ENCODE results near the gene KCNMB3. TPM values are rescaled to one million over a fixed set of nuclear protein-coding genes. Genes with fewer than 3 reads are reported as not detected.
"Not testable (repeated sequence)": the region's sequence is repeated elsewhere in the genome, so short reads cannot be mapped to it uniquely, and the experiment has no call there.

The KCNMB3 gene
- total RNA-seq, 2 experiments from 2014 or later, result 0.58 to 0.70 TPM

GRCh38 chr3:179244878-179245277, 6.0 kb downstream of the KCNMB3 start:
- Mint-ChIP-seq H3K36me3 (ENCODE audit: low read depth) (no peaks in the 10 kb centered on the region), H3K27ac (no peak overlapping the region), H3K4me1 (ENCODE audit: low read depth) (no peaks in the 10 kb centered on the region), H3K9me3 (no peaks in the 10 kb centered on the region), H3K4me3 (no peak overlapping the region), H3K27me3 (no peaks in the 10 kb centered on the region)
- ChIA-PET POLR2A (no interaction called here), CTCF (interaction anchor here (1.3 kb wide), 1 partner anchor 178 kb away, joined by 4 read pairs; no protein-coding TSS in a partner anchor)
- H3K9me3 ChIP-seq (ENCODE audit: control insufficient read depth in 1 of 2, insufficient read depth in 1 of 2, low read length in 2 of 2), result no peaks in the 10 kb centered on the region
- H3K27ac ChIP-seq (ENCODE audit: low read depth in 1 of 2, low read length in 2 of 2), result no peak overlapping the region
- no peak for ATAC-seq (ENCODE audit: poor library complexity)
- H3K4me3 ChIP-seq (ENCODE audit: low read length), result no peak overlapping the region
- TF ChIP-seq, protein P1, sequence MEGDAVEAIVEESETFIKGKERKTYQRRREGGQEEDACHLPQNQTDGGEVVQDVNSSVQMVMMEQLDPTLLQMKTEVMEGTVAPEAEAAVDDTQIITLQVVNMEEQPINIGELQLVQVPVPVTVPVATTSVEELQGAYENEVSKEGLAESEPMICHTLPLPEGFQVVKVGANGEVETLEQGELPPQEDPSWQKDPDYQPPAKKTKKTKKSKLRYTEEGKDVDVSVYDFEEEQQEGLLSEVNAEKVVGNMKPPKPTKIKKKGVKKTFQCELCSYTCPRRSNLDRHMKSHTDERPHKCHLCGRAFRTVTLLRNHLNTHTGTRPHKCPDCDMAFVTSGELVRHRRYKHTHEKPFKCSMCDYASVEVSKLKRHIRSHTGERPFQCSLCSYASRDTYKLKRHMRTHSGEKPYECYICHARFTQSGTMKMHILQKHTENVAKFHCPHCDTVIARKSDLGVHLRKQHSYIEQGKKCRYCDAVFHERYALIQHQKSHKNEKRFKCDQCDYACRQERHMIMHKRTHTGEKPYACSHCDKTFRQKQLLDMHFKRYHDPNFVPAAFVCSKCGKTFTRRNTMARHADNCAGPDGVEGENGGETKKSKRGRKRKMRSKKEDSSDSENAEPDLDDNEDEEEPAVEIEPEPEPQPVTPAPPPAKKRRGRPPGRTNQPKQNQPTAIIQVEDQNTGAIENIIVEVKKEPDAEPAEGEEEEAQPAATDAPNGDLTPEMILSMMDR (IDR thresholded peaks at IDR 0.05), result no peak
- DNase-seq, result no peak
- no peaks in the 10 kb centered on the region for H3K36me3 ChIP-seq (ENCODE audit: insufficient read depth, low read length)
- no peaks in the 10 kb centered on the region for H3K27me3 ChIP-seq (ENCODE audit: control insufficient read depth in 1 of 2, insufficient read depth in 2 of 2, low read length in 2 of 2)
- no peaks in the 10 kb centered on the region for H3K4me1 ChIP-seq (ENCODE audit: insufficient read depth, low read length)
- intact Hi-C loops (cut with DNase I, micrococcal nuclease), result no loop called here

GRCh38 chr3:179242859-179243258, 8.1 kb downstream of the KCNMB3 start:
- H3K4me3 ChIP-seq (ENCODE audit: low read length); intact Hi-C loops (cut with DNase I, micrococcal nuclease); DNase-seq; H3K36me3 Mint-ChIP-seq (ENCODE audit: low read depth); H3K27ac ChIP-seq (ENCODE audit: low read depth in 1 of 2, low read length in 2 of 2); H3K4me1 Mint-ChIP-seq (ENCODE audit: low read depth); H3K9me3 ChIP-seq (ENCODE audit: control insufficient read depth in 1 of 2, insufficient read depth in 1 of 2, low read length in 2 of 2); H3K36me3 ChIP-seq (ENCODE audit: insufficient read depth, low read length); H3K9me3 Mint-ChIP-seq; ATAC-seq (ENCODE audit: poor library complexity); CTCF ChIA-PET; H3K27me3 Mint-ChIP-seq; H3K27ac Mint-ChIP-seq; H3K4me3 Mint-ChIP-seq; H3K27me3 ChIP-seq (ENCODE audit: control insufficient read depth in 1 of 2, insufficient read depth in 2 of 2, low read length in 2 of 2); H3K4me1 ChIP-seq (ENCODE audit: insufficient read depth, low read length): not testable (repeated sequence)
- POLR2A ChIA-PET, result interaction anchor here (0.6 kb wide), 1 partner anchor 72 kb away, joined by 5 read pairs; no protein-coding TSS in a partner anchor

GRCh38 chr3:179240299-179240698, 10.6 kb downstream of the KCNMB3 start:
- H3K4me1 ChIP-seq (ENCODE audit: insufficient read depth, low read length); H3K4me3 ChIP-seq (ENCODE audit: low read length); POLR2A ChIA-PET; ATAC-seq (ENCODE audit: poor library complexity); H3K27ac ChIP-seq (ENCODE audit: low read depth in 1 of 2, low read length in 2 of 2); intact Hi-C loops (cut with DNase I, micrococcal nuclease); DNase-seq; H3K27me3 ChIP-seq (ENCODE audit: control insufficient read depth in 1 of 2, insufficient read depth in 2 of 2, low read length in 2 of 2); H3K9me3 ChIP-seq (ENCODE audit: control insufficient read depth in 1 of 2, insufficient read depth in 1 of 2, low read length in 2 of 2); H3K27ac Mint-ChIP-seq; H3K27me3 Mint-ChIP-seq; H3K9me3 Mint-ChIP-seq; H3K4me3 Mint-ChIP-seq; CTCF ChIA-PET; H3K36me3 ChIP-seq (ENCODE audit: insufficient read depth, low read length): not testable (repeated sequence)
- Mint-ChIP-seq H3K4me1 (ENCODE audit: low read depth) (peaks cover 12% of the 10 kb centered on the region), H3K36me3 (ENCODE audit: low read depth) (peaks cover 12% of the 10 kb centered on the region)

DNA sequence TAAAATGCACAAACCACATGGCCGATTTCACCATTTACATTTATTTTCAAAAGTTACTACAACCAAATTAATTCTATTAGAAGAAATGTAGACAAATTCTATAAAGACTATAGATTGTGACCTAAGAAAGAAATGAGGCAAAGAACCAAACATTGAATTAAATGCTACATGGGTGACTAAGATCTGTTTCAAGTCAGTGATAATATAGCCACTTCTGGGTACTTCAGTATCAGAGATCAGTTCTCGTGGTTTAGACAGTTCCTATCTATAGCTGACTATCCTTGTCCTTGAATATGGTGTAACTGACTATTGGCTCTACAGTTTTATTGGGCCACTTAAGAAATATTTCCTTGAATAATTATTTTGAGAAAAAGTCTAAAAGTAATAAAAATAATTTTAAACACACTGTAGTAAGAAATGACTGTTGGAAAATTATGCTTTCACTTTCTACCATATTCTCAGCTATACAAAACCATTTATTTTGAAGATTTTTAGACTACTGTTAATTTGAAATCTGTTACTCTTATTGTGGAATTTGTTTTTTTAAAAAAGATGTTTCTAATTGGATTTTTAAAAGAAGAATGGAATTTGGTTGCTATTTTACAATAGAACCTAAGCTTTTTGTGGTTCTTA, 14.1 kb downstream of the KCNMB3 start:
- H3K27ac ChIP-seq (ENCODE audit: low read depth in 1 of 2, low read length in 2 of 2), result no peak overlapping the region

More for the DNA sequence above, 14.1 kb downstream of the KCNMB3 start:
- intact Hi-C loops (cut with DNase I, micrococcal nuclease), result loop anchor here in 1 of 2 experiments (10.0 kb wide), 1 partner anchor 78 kb away; no protein-coding TSS in a partner anchor
- POLR2A ChIA-PET, result no interaction called here
- H3K4me3 ChIP-seq (ENCODE audit: low read length), result no peak overlapping the region
- no peaks in the 10 kb centered on the region for H3K27me3 ChIP-seq (ENCODE audit: control insufficient read depth in 1 of 2, insufficient read depth in 2 of 2, low read length in 2 of 2)
- no peaks in the 10 kb centered on the region for H3K4me1 ChIP-seq (ENCODE audit: insufficient read depth, low read length)
- Mint-ChIP-seq H3K27ac (no peak overlapping the region), H3K4me1 (ENCODE audit: low read depth) (peaks cover 12% of the 10 kb centered on the region), H3K9me3 (no peaks in the 10 kb centered on the region), H3K4me3 (no peak overlapping the region), H3K36me3 (ENCODE audit: low read depth) (peaks cover 41% of the 10 kb centered on the region), H3K27me3 (no peaks in the 10 kb centered on the region)
- H3K36me3 ChIP-seq (ENCODE audit: insufficient read depth, low read length), result peaks cover 22% of the 10 kb centered on the region
- CTCF ChIA-PET, result no interaction called here
- DNase-seq, result no peak
- no peaks in the 10 kb centered on the region for H3K9me3 ChIP-seq (ENCODE audit: control insufficient read depth in 1 of 2, insufficient read depth in 1 of 2, low read length in 2 of 2)
- no peak for ATAC-seq (ENCODE audit: poor library complexity)
- TF ChIP-seq, protein P1 (IDR thresholded peaks at IDR 0.05), result no peak
